K562 (cell line): ENCODE data around the gene PRKD1. TPM values are rescaled to one million over a fixed set of nuclear protein-coding genes. Genes with fewer than 3 reads are reported as not detected.

ENCODE experiments used
- ATAC-seq: fragments of 200-7000 bp; cut with Tn5 transposase; 3 replicates; pipeline ENCODE4 v1.9.1; 2020; ENCODE audit warnings: moderate library complexity
- BruUV-seq: library from RNA; stranded (reverse); fragments of 400-500 nt; replicated peaks from 2 replicates; lab custom pipeline; 2021; lab: Mats Ljungman, UMichigan
- CTCF ChIA-PET: fragments of 300-600 bp; formaldehyde crosslinking; extraction: SDS; loops from one replicate; lab custom pipeline; 2021; ENCODE audit warnings: low intra/inter-chr PET ratio; lab: Yijun Ruan, JAX
- POLR2A ChIA-PET: fragments of 300-600, 350-650 bp; sonication (Branson Sonifier 250); formaldehyde crosslinking; extraction: SDS; loops from one replicate; lab custom pipeline; 2021; ENCODE audit warnings: antibody characterized with exemption, inconsistent platforms; lab: Yijun Ruan, JAX
- DNase-seq, 4 experiments: peaks; one replicate each; pipeline versions ENCODE4 v3.0.0 to v3.0.0-alpha.2; 2011 to 2018; ENCODE audit warnings: low spot score in 3 of 4, mixed read lengths in 3 of 4; ENCODE audit errors: extremely low read depth in 1 of 4
- FAIRE-seq: peaks from 2 replicates; lab custom pipeline; 2011; peaks lifted over from hg19 to GRCh38; lab: Jason Lieb, UNC
- H2AFZ ChIP-seq: 2 replicates; pipeline ENCODE4 v1.6.0; 2011; ENCODE audit warnings: low read depth, low read length, control low read depth, inconsistent platforms
- H3K27ac ChIP-seq: fragments of 200-600 bp; 3 replicates; pipeline ENCODE4 v1.8.0; 2011; ENCODE audit warnings: low read depth, mild to moderate bottlenecking, control low read depth, inconsistent platforms, low read length, moderate library complexity, mixed read lengths; ENCODE audit errors: extremely low read depth
- H3K27me3 ChIP-seq, 2 experiments: fragments of 300-600 bp in 1 of 2; 2 replicates in 1 of 2; 3 replicates in 1 of 2; pipeline versions ENCODE4 v1.6.0 to v1.8.0; 2011; ENCODE audit warnings: inconsistent platforms in 2 of 2, low read length in 2 of 2, mild to moderate bottlenecking in 1 of 2, mixed read lengths in 1 of 2, moderate library complexity in 1 of 2; ENCODE audit not compliant: control insufficient read depth in 2 of 2, insufficient read depth in 2 of 2
- H3K36me3 ChIP-seq: fragments of 300-600 bp; 3 replicates; pipeline ENCODE4 v1.8.0; 2011; ENCODE audit warnings: mild to moderate bottlenecking, low read length, inconsistent platforms; ENCODE audit not compliant: control insufficient read depth, insufficient read depth
- H3K4me1 ChIP-seq, 2 experiments: fragments of 200-600 bp in 1 of 2; replicated peaks in 1 of 2; 2 replicates in 1 of 2; 3 replicates in 1 of 2; pipeline versions ENCODE4 v1.5.1 to v1.8.0; 2011; ENCODE audit warnings: inconsistent platforms in 2 of 2, low read length in 2 of 2, mild to moderate bottlenecking in 1 of 2, mixed read lengths in 1 of 2, moderate library complexity in 1 of 2; ENCODE audit not compliant: control insufficient read depth in 2 of 2, insufficient read depth in 2 of 2
- H3K4me2 ChIP-seq: 2 replicates; pipeline ENCODE4 v1.6.1; 2011; ENCODE audit warnings: low read length, control low read depth, inconsistent platforms, mixed read lengths; ENCODE audit not compliant: insufficient read depth
- H3K4me3 ChIP-seq: fragments of 200-600 bp; sonication (generic), shearing (Covaris generic); 2 replicates; pipeline ENCODE4 v1.5.1; 2016; ENCODE audit warnings: control low read depth, inconsistent platforms
- H3K79me2 ChIP-seq: fragments of 200-600 bp; 3 replicates; pipeline ENCODE4 v1.8.0; 2011; ENCODE audit warnings: low read length, inconsistent platforms; ENCODE audit not compliant: control insufficient read depth, insufficient read depth
- H3K9ac ChIP-seq, 2 experiments: 2 replicates each; pipeline versions ENCODE4 v1.6.0 to v1.6.1; 2011; ENCODE audit warnings: low read depth in 2 of 2, low read length in 2 of 2, control low read depth in 1 of 2, inconsistent platforms in 1 of 2, mild to moderate bottlenecking in 1 of 2, mixed read lengths in 1 of 2; ENCODE audit not compliant: insufficient read depth in 1 of 2
- H3K9me1 ChIP-seq: one replicate; pipeline ENCODE4 v1.6.0; 2011; ENCODE audit warnings: inconsistent platforms, mild to moderate bottlenecking, low read length, moderate library complexity; ENCODE audit not compliant: control insufficient read depth, insufficient read depth
- H3K9me3 ChIP-seq: replicated peaks from 2 replicates; pipeline ENCODE4 v1.5.1; 2011; ENCODE audit warnings: low read depth, low read length, inconsistent platforms; ENCODE audit not compliant: control insufficient read depth, insufficient read depth
- H4K20me1 ChIP-seq: replicated peaks from 2 replicates; pipeline ENCODE4 v1.6.1; 2011; ENCODE audit warnings: low read length, inconsistent platforms, mixed read lengths; ENCODE audit not compliant: control insufficient read depth, insufficient read depth
- BCLAF1 ChIP-seq, 2 experiments: fragments of 450-650 bp in 1 of 2; IDR thresholded peaks; 2 replicates each; pipeline ENCODE4 v1.6.1; 2011 to 2017; ENCODE audit warnings: low read depth in 2 of 2, antibody characterized with exemption in 1 of 2, borderline replicate concordance in 1 of 2, low read length in 1 of 2, mild to moderate bottlenecking in 1 of 2, mixed read lengths in 1 of 2; ENCODE audit not compliant: control insufficient read depth in 1 of 2
- ELK3 ChIP-seq: fragments of 450-650 bp; formaldehyde crosslinking; IDR thresholded peaks from 2 replicates; pipeline ENCODE4 v1.4.0; 2020; ENCODE audit warnings: mild to moderate bottlenecking
- EZH2 ChIP-seq: IDR thresholded peaks from 2 replicates; pipeline ENCODE4 v1.6.1; 2012; ENCODE audit warnings: low read depth, mild to moderate bottlenecking, inconsistent platforms, low read length, borderline replicate concordance
- HNRNPUL1 ChIP-seq: fragments of 200-400 bp; formaldehyde crosslinking; IDR thresholded peaks from 2 replicates; pipeline ENCODE4 v1.6.1; 2017; ENCODE audit warnings: low read length
- NFXL1 ChIP-seq: fragments of 450-650 bp; formaldehyde crosslinking; IDR thresholded peaks from 2 replicates; pipeline ENCODE4 v1.4.0; 2021; ENCODE audit warnings: mild to moderate bottlenecking
- NR2F6 ChIP-seq: fragments of 450-650 bp; formaldehyde crosslinking; IDR thresholded peaks from 2 replicates; pipeline ENCODE4 v1.4.0; 2020; ENCODE audit warnings: mild to moderate bottlenecking
- PHF8 ChIP-seq: fragments of 200-600 bp; sonication (generic); IDR thresholded peaks from 2 replicates; pipeline ENCODE4 v1.6.1; 2012; ENCODE audit warnings: mixed run types, mild to moderate bottlenecking, inconsistent platforms, low read length, moderate library complexity, borderline replicate concordance
- POLR2H ChIP-seq: IDR thresholded peaks from 2 replicates; pipeline ENCODE4 v1.6.1; 2016; ENCODE audit warnings: missing genetic modification characterization, low read depth, mild to moderate bottlenecking, control low read depth, missing compliant biosample characterization, moderate library complexity
- SMARCB1 ChIP-seq: IDR thresholded peaks from 2 replicates; pipeline ENCODE4 v1.6.1; 2011; ENCODE audit warnings: improper control_type of control experiment, low read depth; ENCODE audit not compliant: insufficient read length
- TCF3 ChIP-seq: sonication (generic); formaldehyde crosslinking; IDR thresholded peaks from 2 replicates; pipeline ENCODE4 v1.4.0; 2020; ENCODE audit warnings: mild to moderate bottlenecking, missing genetic modification reagents
- TRIM25 ChIP-seq: fragments of 450-650 bp; IDR thresholded peaks from 2 replicates; pipeline ENCODE4 v1.7.0; 2016; ENCODE audit warnings: borderline replicate concordance
- ZBTB12 ChIP-seq: fragments of 250-450 bp; sonication (Bioruptor Pico); IDR thresholded peaks from 2 replicates; pipeline ENCODE4 v1.4.0; 2020
- ZBTB17 ChIP-seq: fragments of 450-650 bp; formaldehyde crosslinking; IDR thresholded peaks from 2 replicates; pipeline ENCODE4 v1.4.0; 2020; ENCODE audit warnings: mild to moderate bottlenecking
- ZKSCAN3 ChIP-seq: fragments of 250-450 bp; sonication (Bioruptor Pico); IDR thresholded peaks from 2 replicates; pipeline ENCODE4 v1.4.0; 2020
- ZNF165 ChIP-seq: fragments of 250-450 bp; sonication (Bioruptor Pico); IDR thresholded peaks from 2 replicates; pipeline ENCODE4 v1.4.0; 2020; ENCODE audit warnings: borderline replicate concordance
- WGBS: fragments of 100-300 bp; shearing (Covaris generic); methylation state at CpG from one replicate; pipeline ENCODE4 v1.1.6; 2016; ENCODE audit warnings: low coverage, mixed read lengths; ENCODE audit not compliant: insufficient coverage; ENCODE audit errors: missing lambda C conversion rate; 5-methylcytosine and 5-hydroxymethylcytosine counted together
- in situ Hi-C: fragments of 300-500 bp; cut with MboI; formaldehyde crosslinking; loops from 4 replicates; pipeline ENCODE4 v1.15.0; 2018; ENCODE audit warnings: inconsistent platforms, mixed read lengths
- intact Hi-C: fragments of 100-400 bp; cut with micrococcal nuclease; formaldehyde crosslinking; loops from 2 replicates; pipeline ENCODE4 v1.14.2; 2022
- polyA plus RNA-seq, 8 experiments: library from polyadenylated mRNA; depleted of rRNA in 4 of 8; stranded (reverse) in 5 of 8; unstranded in 3 of 8; fragments of >200 nt; fragmentation: Nextera tagmentation in 2 of 8; fragmentation: Illumina TruSeq in 1 of 8; extraction: Ambion mirVana in 2 of 8; extraction: Trizol in 1 of 8; gene quantifications; 2 replicates each; pipeline versions ENCODE4 v1.2.1 to v1.2.3, GENCODE V29; 2011 to 2014; ENCODE audit warnings: inconsistent platforms in 1 of 8, missing spikeins in 1 of 8
- total RNA-seq, 7 experiments: library from RNA; depleted of rRNA in 6 of 7; stranded (reverse); fragments of >200 nt in 6 of 7; fragmentation: Illumina TruSeq in 2 of 7; extraction: Trizol in 2 of 7; gene quantifications; 2 replicates each; pipeline versions ENCODE4 v1.2.1 to v1.2.3, GENCODE V29; 2011 to 2021; ENCODE audit warnings: low replicate concordance in 1 of 7

Gene PRKD1
- total and polyA plus RNA-seq, 9 of the 15 experiments (the other 6 are each of a cell fraction or from before 2014, with no cell fraction given): 0.04 to 0.25 (median 0.13) TPM; not detected in 1

GRCh38 chr14:29856516-29856915 lies 71.1 kb downstream of the PRKD1 start:
- TF ChIP-seq BCLAF1 (IDR thresholded peaks at IDR 0.05; ENCODE audit: borderline replicate concordance in 1 of 2, control insufficient read depth in 1 of 2, low read depth in 2 of 2, low read length in 1 of 2): no peak
- TF ChIP-seq ELK3 (CRISPR knock-in tag): no peak
- no peak for TF ChIP-seq ZBTB17
- TF ChIP-seq NR2F6: no peak
- TF ChIP-seq HNRNPUL1: no peak
- TF ChIP-seq TRIM25: no peak
- TF ChIP-seq NFXL1 (CRISPR knock-in tag): no peak
- no peak for TF ChIP-seq ZNF165
- no peak for TF ChIP-seq PHF8
- TF ChIP-seq EZH2: no peak
- TF ChIP-seq TCF3 (CRISPR knock-in tag): no peak
- no peak for TF ChIP-seq ZBTB12 (CRISPR knock-in tag)
- no peak for TF ChIP-seq ZKSCAN3 (CRISPR knock-in tag)
- TF ChIP-seq POLR2H (tag): no peak
- TF ChIP-seq SMARCB1: no peak
- CTCF ChIA-PET: no interaction called here

More at GRCh38 chr14:29856516-29856915, 71.1 kb downstream of the PRKD1 start:
- intact Hi-C loops: no loop called here
- H2AFZ ChIP-seq: no peak overlapping the region
- no peak for FAIRE-seq
- WGBS: 2% methylated on average over 4 of the region's 4 CpGs
- H3K27ac ChIP-seq: no peak overlapping the region
- in situ Hi-C loops: no loop called here
- no peaks in the 10 kb centered on the region for H4K20me1 ChIP-seq
- DNase-seq: no peak
- POLR2A ChIA-PET: no interaction called here
- no peaks in the 10 kb centered on the region for H3K36me3 ChIP-seq
- H3K4me3 ChIP-seq: no peak overlapping the region
- ATAC-seq: no peak
- H3K9me1 ChIP-seq: no peaks in the 10 kb centered on the region
- no TSS peak for BruUV-seq
- no peaks in the 10 kb centered on the region for H3K4me1 ChIP-seq
- H3K79me2 ChIP-seq: no peaks in the 10 kb centered on the region
- H3K9me3 ChIP-seq: no peaks in the 10 kb centered on the region
- H3K27me3 ChIP-seq: no peaks in the 10 kb centered on the region
- no peak overlapping the region for H3K9ac ChIP-seq
- no peak overlapping the region for H3K4me2 ChIP-seq
